ENCODE results near the gene SLC7A4.

The SLC7A4 gene

GRCh38 chr22:21038405-21038804 lies 6.0 kb upstream of the SLC7A4 start:
- no peak for DNase-seq

- no peak for DNase-seq
These were observed 2.6 kb upstream of the SLC7A4 start for GRCh38 chr22:21034989-21035388.

- DNase-seq: no peak
These were observed 1.5 kb upstream of the SLC7A4 start for GRCh38 chr22:21033895-21034294.

GRCh38 chr22:21032868-21033688 lies 717 bp upstream of the SLC7A4 start:
- no peak for DNase-seq

- no peak for DNase-seq
These were observed 770 bp downstream of the SLC7A4 start for GRCh38 chr22:21031545-21032036.

GRCh38 chr22:21030621-21031544 lies 1.5 kb downstream of the SLC7A4 start:
- no peak for DNase-seq

- no peak for DNase-seq
These were observed 2.3 kb downstream of the SLC7A4 start for GRCh38 chr22:21030032-21030431.

GRCh38 chr22:21029486-21030025 lies 2.8 kb downstream of the SLC7A4 start:
- DNase-seq: no peak

GRCh38 chr22:21028277-21029251 lies 3.8 kb downstream of the SLC7A4 start:
- DNase-seq: no peak

GRCh38 chr22:21026783-21027692 lies 5.3 kb downstream of the SLC7A4 start:
- no peak for DNase-seq

- no peak for DNase-seq
These were observed 6.3 kb downstream of the SLC7A4 start for GRCh38 chr22:21025763-21026755.

- no peak for DNase-seq
These were observed 7.1 kb downstream of the SLC7A4 start for GRCh38 chr22:21025266-21025665.

- DNase-seq: no peak
These were observed 9.3 kb downstream of the SLC7A4 start for GRCh38 chr22:21022955-21023614.

- no peak for DNase-seq
These were observed 9.9 kb downstream of the SLC7A4 start for GRCh38 chr22:21022507-21022906.

GRCh38 chr22:21020802-21021429 lies 11.4 kb downstream of the SLC7A4 start:
- DNase-seq: no peak

GRCh38 chr22:21018314-21018713 lies 14.0 kb downstream of the SLC7A4 start:
- DNase-seq: no peak

GRCh38 chr22:21016644-21017420 lies 15.5 kb downstream of the SLC7A4 start:
- DNase-seq: no peak

GRCh38 chr22:21015466-21016006 lies 16.8 kb downstream of the SLC7A4 start:
- DNase-seq: no peak

Data from activated effector memory CD4-positive, alpha-beta T cell treated with anti-CD3 and anti-CD28 coated beads, Interleukin-2, amount 50 U/mL, for 16 hours (primary cell).